H1 (cell line): ENCODE results near the gene PNPLA3.

Experiments used
- GABPA ChIP-seq: IDR thresholded peaks from 2 replicates; pipeline ENCODE4 v1.6.1; 2011; ENCODE audit warnings: mild to moderate bottlenecking, low read length, moderate library complexity, borderline replicate concordance; ENCODE audit not compliant: insufficient read depth
- POLR2AphosphoS5 ChIP-seq: IDR thresholded peaks from 2 replicates; pipeline ENCODE4 v1.6.1; 2011; ENCODE audit warnings: low read depth, low read length
- RAD21 ChIP-seq, 2 experiments: IDR thresholded peaks in 1 of 2; conservative IDR thresholded peaks in 1 of 2; 2 replicates each; pipeline ENCODE4 v1.6.1; 2011; ENCODE audit warnings: low read depth in 2 of 2, low read length in 2 of 2, improper control_type of control experiment in 1 of 2, inconsistent platforms in 1 of 2, mild to moderate bottlenecking in 1 of 2, moderate library complexity in 1 of 2
- SIX5 ChIP-seq: IDR thresholded peaks from 2 replicates; pipeline ENCODE4 v1.6.1; 2011; ENCODE audit warnings: mild to moderate bottlenecking, low read depth, low read length
- SP2 ChIP-seq: IDR thresholded peaks from 2 replicates; pipeline ENCODE4 v1.6.1; 2012; ENCODE audit warnings: mild to moderate bottlenecking, low read length, inconsistent platforms
- TCF12 ChIP-seq: IDR thresholded peaks from 2 replicates; pipeline ENCODE4 v1.6.1; 2011; ENCODE audit warnings: low read depth, mild to moderate bottlenecking, low read length
- YY1 ChIP-seq: IDR thresholded peaks from 2 replicates; pipeline ENCODE4 v1.6.1; 2011; ENCODE audit warnings: low read depth, mild to moderate bottlenecking, low read length
- TF ChIP-seq, protein P1 (sequence below): IDR thresholded peaks from 2 replicates; pipeline ENCODE4 v1.6.1; 2012; ENCODE audit warnings: inconsistent platforms
- TF ChIP-seq, protein P2 (sequence below), 3 experiments: IDR thresholded peaks; 1 replicate in 2 of 3; 2 replicates in 1 of 3; pipeline versions ENCODE4 v1.5.1 to v1.6.1; 2011; ENCODE audit warnings: low read length in 3 of 3, mild to moderate bottlenecking in 3 of 3, inconsistent platforms in 2 of 3, low read depth in 1 of 3, moderate library complexity in 1 of 3; ENCODE audit not compliant: insufficient read depth in 1 of 3; ENCODE audit errors: control extremely low read depth in 1 of 3

DNA sequence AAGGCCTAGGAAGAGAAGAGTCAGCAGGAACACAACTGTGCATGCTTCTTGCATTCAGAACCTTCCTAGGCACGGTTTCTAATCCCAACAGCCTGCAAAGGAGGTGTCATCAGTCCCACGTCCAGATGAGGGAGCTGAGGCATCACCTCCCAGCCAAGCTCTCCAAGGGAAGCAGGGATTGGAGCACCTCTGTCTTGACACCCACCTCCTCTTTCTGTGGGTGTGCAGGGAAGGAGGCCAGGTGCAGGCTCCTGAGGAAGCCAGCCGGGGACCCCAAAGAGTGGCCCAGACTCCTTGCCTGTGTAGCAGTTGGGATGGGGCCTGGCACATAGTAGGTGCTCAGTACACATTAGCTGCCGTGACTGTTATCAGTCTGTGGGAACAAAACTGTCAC lies 33.7 kb upstream of the PNPLA3 start:
- TF ChIP-seq SP2 (no peak), GABPA (no peak), TCF12 (no peak), YY1 (no peak), RAD21 (IDR thresholded peaks at IDR 0.05 in 1 of 2, conservative IDR thresholded peaks at IDR 0.05 in 1 of 2; ENCODE audit: low read depth in 2 of 2, low read length in 2 of 2) (peak; percentile 27 to 52), SIX5 (no peak), POLR2AphosphoS5 (no peak)
- TF ChIP-seq, protein P1, sequence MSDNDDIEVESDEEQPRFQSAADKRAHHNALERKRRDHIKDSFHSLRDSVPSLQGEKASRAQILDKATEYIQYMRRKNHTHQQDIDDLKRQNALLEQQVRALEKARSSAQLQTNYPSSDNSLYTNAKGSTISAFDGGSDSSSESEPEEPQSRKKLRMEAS, result no peak
- TF ChIP-seq, protein P2, sequence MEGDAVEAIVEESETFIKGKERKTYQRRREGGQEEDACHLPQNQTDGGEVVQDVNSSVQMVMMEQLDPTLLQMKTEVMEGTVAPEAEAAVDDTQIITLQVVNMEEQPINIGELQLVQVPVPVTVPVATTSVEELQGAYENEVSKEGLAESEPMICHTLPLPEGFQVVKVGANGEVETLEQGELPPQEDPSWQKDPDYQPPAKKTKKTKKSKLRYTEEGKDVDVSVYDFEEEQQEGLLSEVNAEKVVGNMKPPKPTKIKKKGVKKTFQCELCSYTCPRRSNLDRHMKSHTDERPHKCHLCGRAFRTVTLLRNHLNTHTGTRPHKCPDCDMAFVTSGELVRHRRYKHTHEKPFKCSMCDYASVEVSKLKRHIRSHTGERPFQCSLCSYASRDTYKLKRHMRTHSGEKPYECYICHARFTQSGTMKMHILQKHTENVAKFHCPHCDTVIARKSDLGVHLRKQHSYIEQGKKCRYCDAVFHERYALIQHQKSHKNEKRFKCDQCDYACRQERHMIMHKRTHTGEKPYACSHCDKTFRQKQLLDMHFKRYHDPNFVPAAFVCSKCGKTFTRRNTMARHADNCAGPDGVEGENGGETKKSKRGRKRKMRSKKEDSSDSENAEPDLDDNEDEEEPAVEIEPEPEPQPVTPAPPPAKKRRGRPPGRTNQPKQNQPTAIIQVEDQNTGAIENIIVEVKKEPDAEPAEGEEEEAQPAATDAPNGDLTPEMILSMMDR (IDR thresholded peaks at IDR 0.05; ENCODE audit: control extremely low read depth in 1 of 3, insufficient read depth in 1 of 3, low read depth in 1 of 3, low read length in 3 of 3), result peak; percentile 27 to 40 (median 34); a peak in 3 of 4 replicates
